Spleen (tissue), 7 donors: ENCODE measurements around the gene ERG.

Experiments
- CTCF ChIP-seq, 11 experiments: fragments of 200-600 bp in 7 of 11; fragments of 450-650 bp in 4 of 11; sonication (generic) in 4 of 11; IDR thresholded peaks in 8 of 11; conservative IDR thresholded peaks in 3 of 11; 1 replicate in 7 of 11; 2 replicates in 4 of 11; pipeline versions ENCODE4 v1.4.0 to v1.8.0; 2016 to 2021; ENCODE audit warnings: antibody characterized with exemption in 11 of 11, inconsistent platforms in 4 of 11, mild to moderate bottlenecking in 1 of 11
- POLR2A ChIP-seq, 3 donors: fragments of 450-650 bp; IDR thresholded peaks; one replicate each; pipeline ENCODE4 v1.5.1; 2017; ENCODE audit warnings: antibody characterized with exemption in 3 of 3, mild to moderate bottlenecking in 1 of 3
- donor health status: DM: no; HTN: no; CAD: no; lungs with moderate emphysema.
- donor health status: DM: no; HTN: no; CAD: no.
- donor health status: DM: no; HTN: no; CAD: no.

GRCh38 chr21:38358098-38358497 lies 140.2 kb downstream of the ERG start:
- TF ChIP-seq CTCF (IDR thresholded peaks at IDR 0.05 in 8 of 11, conservative IDR thresholded peaks at IDR 0.05 in 3 of 11) (no peak), POLR2A (IDR thresholded peaks at IDR 0.05) (no peak)
